K562 (cell line): ENCODE data around the gene OPTN. TPM values are rescaled to one million over a fixed set of nuclear protein-coding genes. Genes with fewer than 3 reads are reported as not detected.

Experiments
- ATAC-seq: fragments of 200-7000 bp; cut with Tn5 transposase; 3 replicates; pipeline ENCODE4 v1.9.1; 2020; ENCODE audit warnings: moderate library complexity
- BruUV-seq: library from RNA; stranded (reverse); fragments of 400-500 nt; replicated peaks from 2 replicates; lab custom pipeline; 2021; lab: Mats Ljungman, UMichigan
- CTCF ChIA-PET: fragments of 300-600 bp; formaldehyde crosslinking; extraction: SDS; loops from one replicate; lab custom pipeline; 2021; ENCODE audit warnings: low intra/inter-chr PET ratio; lab: Yijun Ruan, JAX
- POLR2A ChIA-PET: fragments of 300-600, 350-650 bp; sonication (Branson Sonifier 250); formaldehyde crosslinking; extraction: SDS; loops from one replicate; lab custom pipeline; 2021; ENCODE audit warnings: antibody characterized with exemption, inconsistent platforms; lab: Yijun Ruan, JAX
- DNase-seq, 4 experiments: peaks; one replicate each; pipeline versions ENCODE4 v3.0.0 to v3.0.0-alpha.2; 2011 to 2018; ENCODE audit warnings: low spot score in 3 of 4, mixed read lengths in 3 of 4; ENCODE audit errors: extremely low read depth in 1 of 4
- FAIRE-seq: peaks from 2 replicates; lab custom pipeline; 2011; peaks lifted over from hg19 to GRCh38; lab: Jason Lieb, UNC
- H2AFZ ChIP-seq: 2 replicates; pipeline ENCODE4 v1.6.0; 2011; ENCODE audit warnings: low read depth, low read length, control low read depth, inconsistent platforms
- H3K27ac ChIP-seq: fragments of 200-600 bp; 3 replicates; pipeline ENCODE4 v1.8.0; 2011; ENCODE audit warnings: low read depth, mild to moderate bottlenecking, control low read depth, inconsistent platforms, low read length, moderate library complexity, mixed read lengths; ENCODE audit errors: extremely low read depth
- H3K27me3 ChIP-seq, 2 experiments: fragments of 300-600 bp in 1 of 2; 2 replicates in 1 of 2; 3 replicates in 1 of 2; pipeline versions ENCODE4 v1.6.0 to v1.8.0; 2011; ENCODE audit warnings: inconsistent platforms in 2 of 2, low read length in 2 of 2, mild to moderate bottlenecking in 1 of 2, mixed read lengths in 1 of 2, moderate library complexity in 1 of 2; ENCODE audit not compliant: control insufficient read depth in 2 of 2, insufficient read depth in 2 of 2
- H3K36me3 ChIP-seq: fragments of 300-600 bp; 3 replicates; pipeline ENCODE4 v1.8.0; 2011; ENCODE audit warnings: mild to moderate bottlenecking, low read length, inconsistent platforms; ENCODE audit not compliant: control insufficient read depth, insufficient read depth
- H3K4me1 ChIP-seq, 2 experiments: fragments of 200-600 bp in 1 of 2; replicated peaks in 1 of 2; 2 replicates in 1 of 2; 3 replicates in 1 of 2; pipeline versions ENCODE4 v1.5.1 to v1.8.0; 2011; ENCODE audit warnings: inconsistent platforms in 2 of 2, low read length in 2 of 2, mild to moderate bottlenecking in 1 of 2, mixed read lengths in 1 of 2, moderate library complexity in 1 of 2; ENCODE audit not compliant: control insufficient read depth in 2 of 2, insufficient read depth in 2 of 2
- H3K4me2 ChIP-seq: 2 replicates; pipeline ENCODE4 v1.6.1; 2011; ENCODE audit warnings: low read length, control low read depth, inconsistent platforms, mixed read lengths; ENCODE audit not compliant: insufficient read depth
- H3K4me3 ChIP-seq: fragments of 200-600 bp; sonication (generic), shearing (Covaris generic); 2 replicates; pipeline ENCODE4 v1.5.1; 2016; ENCODE audit warnings: control low read depth, inconsistent platforms
- H3K79me2 ChIP-seq: fragments of 200-600 bp; 3 replicates; pipeline ENCODE4 v1.8.0; 2011; ENCODE audit warnings: low read length, inconsistent platforms; ENCODE audit not compliant: control insufficient read depth, insufficient read depth
- H3K9ac ChIP-seq, 2 experiments: 2 replicates each; pipeline versions ENCODE4 v1.6.0 to v1.6.1; 2011; ENCODE audit warnings: low read depth in 2 of 2, low read length in 2 of 2, control low read depth in 1 of 2, inconsistent platforms in 1 of 2, mild to moderate bottlenecking in 1 of 2, mixed read lengths in 1 of 2; ENCODE audit not compliant: insufficient read depth in 1 of 2
- H3K9me1 ChIP-seq: one replicate; pipeline ENCODE4 v1.6.0; 2011; ENCODE audit warnings: inconsistent platforms, mild to moderate bottlenecking, low read length, moderate library complexity; ENCODE audit not compliant: control insufficient read depth, insufficient read depth
- H3K9me3 ChIP-seq: replicated peaks from 2 replicates; pipeline ENCODE4 v1.5.1; 2011; ENCODE audit warnings: low read depth, low read length, inconsistent platforms; ENCODE audit not compliant: control insufficient read depth, insufficient read depth
- H4K20me1 ChIP-seq: replicated peaks from 2 replicates; pipeline ENCODE4 v1.6.1; 2011; ENCODE audit warnings: low read length, inconsistent platforms, mixed read lengths; ENCODE audit not compliant: control insufficient read depth, insufficient read depth
- BRD9 ChIP-seq: fragments of 450-650 bp; IDR thresholded peaks from 2 replicates; pipeline ENCODE4 v1.6.1; 2018; ENCODE audit warnings: low read depth; ENCODE audit not compliant: partially characterized antibody
- HDAC3 ChIP-seq: fragments of 450-650 bp; IDR thresholded peaks from 2 replicates; pipeline ENCODE4 v1.6.1; 2018; ENCODE audit warnings: borderline replicate concordance, mild to moderate bottlenecking, moderate library complexity; ENCODE audit not compliant: partially characterized antibody
- NELFE ChIP-seq: IDR thresholded peaks from 2 replicates; pipeline ENCODE4 v1.6.1; 2011; ENCODE audit warnings: mild to moderate bottlenecking; ENCODE audit not compliant: insufficient read depth, insufficient read length
- RBM25 ChIP-seq: fragments of 200-400 bp; formaldehyde crosslinking; IDR thresholded peaks from 2 replicates; pipeline ENCODE4 v1.6.1; 2018; ENCODE audit warnings: low read length, low read depth, moderate library complexity; ENCODE audit not compliant: severe bottlenecking
- SIN3B ChIP-seq: fragments of 450-650 bp; IDR thresholded peaks from 2 replicates; pipeline ENCODE4 v1.6.1; 2017; ENCODE audit warnings: low read depth, mild to moderate bottlenecking, moderate library complexity
- SMAD3 ChIP-seq: fragments of 450-650 bp; formaldehyde crosslinking; conservative IDR thresholded peaks from 2 replicates; pipeline ENCODE4 v1.4.0; 2020; ENCODE audit warnings: mild to moderate bottlenecking
- TEAD4 ChIP-seq, 2 experiments: sonication (generic) in 1 of 2; formaldehyde crosslinking in 1 of 2; IDR thresholded peaks; 2 replicates each; pipeline versions ENCODE4 v1.6.1 to v1.8.0; 2012 to 2022; ENCODE audit warnings: borderline replicate concordance in 1 of 2, inconsistent platforms in 1 of 2, low read length in 1 of 2, mild to moderate bottlenecking in 1 of 2, missing genetic modification reagents in 1 of 2
- XRCC4 ChIP-seq: IDR thresholded peaks from one replicate; pipeline ENCODE4 v1.6.1; 2011; ENCODE audit not compliant: insufficient read depth, insufficient read length; ENCODE audit errors: extremely low read depth
- ZNF146 ChIP-seq: IDR thresholded peaks from one replicate; pipeline ENCODE4 v1.6.1; 2018; ENCODE audit warnings: missing compliant biosample characterization; ENCODE audit not compliant: unreplicated experiment
- ZNF699 ChIP-seq: fragments of 250-450 bp; sonication (Bioruptor Pico); IDR thresholded peaks from 2 replicates; pipeline ENCODE4 v1.8.0; 2021; ENCODE audit warnings: mild to moderate bottlenecking, moderate library complexity; ENCODE audit not compliant: insufficient replicate concordance
- WGBS: fragments of 100-300 bp; shearing (Covaris generic); methylation state at CpG from one replicate; pipeline ENCODE4 v1.1.6; 2016; ENCODE audit warnings: low coverage, mixed read lengths; ENCODE audit not compliant: insufficient coverage; ENCODE audit errors: missing lambda C conversion rate; 5-methylcytosine and 5-hydroxymethylcytosine counted together
- in situ Hi-C: fragments of 300-500 bp; cut with MboI; formaldehyde crosslinking; loops from 4 replicates; pipeline ENCODE4 v1.15.0; 2018; ENCODE audit warnings: inconsistent platforms, mixed read lengths
- intact Hi-C: fragments of 100-400 bp; cut with micrococcal nuclease; formaldehyde crosslinking; loops from 2 replicates; pipeline ENCODE4 v1.14.2; 2022
- polyA plus RNA-seq, 8 experiments: library from polyadenylated mRNA; depleted of rRNA in 4 of 8; stranded (reverse) in 5 of 8; unstranded in 3 of 8; fragments of >200 nt; fragmentation: Nextera tagmentation in 2 of 8; fragmentation: Illumina TruSeq in 1 of 8; extraction: Ambion mirVana in 2 of 8; extraction: Trizol in 1 of 8; gene quantifications; 2 replicates each; pipeline versions ENCODE4 v1.2.1 to v1.2.3, GENCODE V29; 2011 to 2014; ENCODE audit warnings: inconsistent platforms in 1 of 8, missing spikeins in 1 of 8
- total RNA-seq, 7 experiments: library from RNA; depleted of rRNA in 6 of 7; stranded (reverse); fragments of >200 nt in 6 of 7; fragmentation: Illumina TruSeq in 2 of 7; extraction: Trizol in 2 of 7; gene quantifications; 2 replicates each; pipeline versions ENCODE4 v1.2.1 to v1.2.3, GENCODE V29; 2011 to 2021; ENCODE audit warnings: low replicate concordance in 1 of 7
- TF ChIP-seq, protein P1 (sequence below): sonication (generic); formaldehyde crosslinking; IDR thresholded peaks from 2 replicates; pipeline ENCODE4 v1.8.0; 2023; ENCODE audit warnings: missing genetic modification reagents, mild to moderate bottlenecking, borderline replicate concordance
- TF ChIP-seq, protein P2 (sequence below), 2 experiments: fragments of 450-650 bp in 1 of 2; sonication (generic) in 1 of 2; formaldehyde crosslinking; conservative IDR thresholded peaks; 2 replicates each; pipeline versions ENCODE4 v1.4.0 to v1.8.1; 2020 to 2022; ENCODE audit warnings: mild to moderate bottlenecking in 1 of 2, missing genetic modification reagents in 1 of 2

Gene OPTN
- total and polyA plus RNA-seq, 9 of the 15 experiments (the other 6 are each of a cell fraction or from before 2014, with no cell fraction given), result 2.2 to 6.8 (median 5.0) TPM

DNA sequence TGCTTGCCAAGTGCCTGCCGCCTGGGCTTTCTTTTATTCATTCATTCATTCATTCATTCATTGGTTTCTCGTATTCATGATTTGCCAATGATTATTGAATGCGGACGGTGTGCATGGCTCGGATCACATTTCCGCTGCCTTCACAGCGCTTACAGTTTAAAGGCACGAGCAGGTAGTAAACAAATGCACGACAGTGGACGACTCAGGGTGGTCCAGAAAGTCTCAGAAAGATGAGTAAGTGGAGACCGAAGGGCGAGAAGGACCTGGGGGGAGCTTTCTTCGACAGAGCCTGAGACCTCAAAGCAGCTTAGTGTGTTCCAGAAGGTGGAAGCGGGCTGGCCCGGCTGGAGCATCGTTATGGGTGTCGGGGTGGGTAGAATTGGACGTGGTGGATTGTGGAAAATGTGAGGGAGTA, 61.9 kb downstream of the OPTN start:
- peaks cover 33% of the 10 kb centered on the region for H3K36me3 ChIP-seq
- in situ Hi-C loops (no loop called here), intact Hi-C loops (loop anchor here (2.0 to 10.0 kb wide), 5 partner anchors 45 to 280 kb away; no protein-coding TSS in a partner anchor)
- ATAC-seq (peak; percentile 42), DNase-seq (peak; percentile 16 to 26 (median 21)), FAIRE-seq (no peak)
- peak overlapping the region; percentile 65 to 89 for H3K9ac ChIP-seq
- BruUV-seq, result TSS peak; percentile 62
- peaks cover 4 to 13% of the 10 kb centered on the region in 2 experiments; a peak in 4 of 5 replicates for H3K4me1 ChIP-seq
- WGBS, result under 1% methylated on average over 18 of the region's 18 CpGs
- H3K9me1 ChIP-seq, result no peaks in the 10 kb centered on the region
- peak overlapping the region; percentile 100 for H2AFZ ChIP-seq
- H3K27me3 ChIP-seq, result no peaks in the 10 kb centered on the region
- H3K4me2 ChIP-seq, result peak overlapping the region; percentile 81
- H4K20me1 ChIP-seq, result no peaks in the 10 kb centered on the region
- ChIA-PET POLR2A (interaction anchor here (0.6 to 2.2 kb wide), 7 partner anchors 10 to 1553 kb away, joined by 3 to 9 read pairs (median 4); no protein-coding TSS in a partner anchor), CTCF (interaction anchor here (0.6 to 1.1 kb wide), 2 partner anchors 425 to 1343 kb away, joined by 4 to 5 read pairs; partner anchors contain the start of gene PRPF18)
- peak overlapping the region; percentile 58 for H3K4me3 ChIP-seq
- peak overlapping the region; percentile 66 for H3K27ac ChIP-seq
- H3K9me3 ChIP-seq, result no peaks in the 10 kb centered on the region
- peaks cover 39% of the 10 kb centered on the region for H3K79me2 ChIP-seq
- TF ChIP-seq TEAD4 (IDR thresholded peaks at IDR 0.05; ENCODE audit: low read length), result no peak
- TF ChIP-seq TEAD4 (CRISPR knock-in tag; IDR thresholded peaks at IDR 0.05; ENCODE audit: borderline replicate concordance), result no peak
- TF ChIP-seq, protein P1, sequence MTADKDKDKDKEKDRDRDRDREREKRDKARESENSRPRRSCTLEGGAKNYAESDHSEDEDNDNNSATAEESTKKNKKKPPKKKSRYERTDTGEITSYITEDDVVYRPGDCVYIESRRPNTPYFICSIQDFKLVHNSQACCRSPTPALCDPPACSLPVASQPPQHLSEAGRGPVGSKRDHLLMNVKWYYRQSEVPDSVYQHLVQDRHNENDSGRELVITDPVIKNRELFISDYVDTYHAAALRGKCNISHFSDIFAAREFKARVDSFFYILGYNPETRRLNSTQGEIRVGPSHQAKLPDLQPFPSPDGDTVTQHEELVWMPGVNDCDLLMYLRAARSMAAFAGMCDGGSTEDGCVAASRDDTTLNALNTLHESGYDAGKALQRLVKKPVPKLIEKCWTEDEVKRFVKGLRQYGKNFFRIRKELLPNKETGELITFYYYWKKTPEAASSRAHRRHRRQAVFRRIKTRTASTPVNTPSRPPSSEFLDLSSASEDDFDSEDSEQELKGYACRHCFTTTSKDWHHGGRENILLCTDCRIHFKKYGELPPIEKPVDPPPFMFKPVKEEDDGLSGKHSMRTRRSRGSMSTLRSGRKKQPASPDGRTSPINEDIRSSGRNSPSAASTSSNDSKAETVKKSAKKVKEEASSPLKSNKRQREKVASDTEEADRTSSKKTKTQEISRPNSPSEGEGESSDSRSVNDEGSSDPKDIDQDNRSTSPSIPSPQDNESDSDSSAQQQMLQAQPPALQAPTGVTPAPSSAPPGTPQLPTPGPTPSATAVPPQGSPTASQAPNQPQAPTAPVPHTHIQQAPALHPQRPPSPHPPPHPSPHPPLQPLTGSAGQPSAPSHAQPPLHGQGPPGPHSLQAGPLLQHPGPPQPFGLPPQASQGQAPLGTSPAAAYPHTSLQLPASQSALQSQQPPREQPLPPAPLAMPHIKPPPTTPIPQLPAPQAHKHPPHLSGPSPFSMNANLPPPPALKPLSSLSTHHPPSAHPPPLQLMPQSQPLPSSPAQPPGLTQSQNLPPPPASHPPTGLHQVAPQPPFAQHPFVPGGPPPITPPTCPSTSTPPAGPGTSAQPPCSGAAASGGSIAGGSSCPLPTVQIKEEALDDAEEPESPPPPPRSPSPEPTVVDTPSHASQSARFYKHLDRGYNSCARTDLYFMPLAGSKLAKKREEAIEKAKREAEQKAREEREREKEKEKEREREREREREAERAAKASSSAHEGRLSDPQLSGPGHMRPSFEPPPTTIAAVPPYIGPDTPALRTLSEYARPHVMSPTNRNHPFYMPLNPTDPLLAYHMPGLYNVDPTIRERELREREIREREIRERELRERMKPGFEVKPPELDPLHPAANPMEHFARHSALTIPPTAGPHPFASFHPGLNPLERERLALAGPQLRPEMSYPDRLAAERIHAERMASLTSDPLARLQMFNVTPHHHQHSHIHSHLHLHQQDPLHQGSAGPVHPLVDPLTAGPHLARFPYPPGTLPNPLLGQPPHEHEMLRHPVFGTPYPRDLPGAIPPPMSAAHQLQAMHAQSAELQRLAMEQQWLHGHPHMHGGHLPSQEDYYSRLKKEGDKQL (CRISPR knock-in tag), result no peak
- TF ChIP-seq BRD9, result no peak
- no peak for TF ChIP-seq HDAC3
- no peak for TF ChIP-seq XRCC4
- TF ChIP-seq SIN3B, result no peak
- no peak for TF ChIP-seq RBM25
- TF ChIP-seq NELFE, result no peak
- TF ChIP-seq ZNF146, result no peak
- TF ChIP-seq SMAD3 (CRISPR knock-in tag), result no peak
- TF ChIP-seq ZNF699 (CRISPR knock-in tag), result no peak
- TF ChIP-seq, protein P2, sequence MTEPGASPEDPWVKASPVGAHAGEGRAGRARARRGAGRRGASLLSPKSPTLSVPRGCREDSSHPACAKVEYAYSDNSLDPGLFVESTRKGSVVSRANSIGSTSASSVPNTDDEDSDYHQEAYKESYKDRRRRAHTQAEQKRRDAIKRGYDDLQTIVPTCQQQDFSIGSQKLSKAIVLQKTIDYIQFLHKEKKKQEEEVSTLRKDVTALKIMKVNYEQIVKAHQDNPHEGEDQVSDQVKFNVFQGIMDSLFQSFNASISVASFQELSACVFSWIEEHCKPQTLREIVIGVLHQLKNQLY (CRISPR knock-in tag; conservative IDR thresholded peaks at IDR 0.05), result no peak
